HG02763 (cell line): Measurements from ENCODE around the gene PREB.
"Not testable (repeated sequence)": the region's sequence is repeated elsewhere in the genome, so short reads cannot be mapped to it uniquely, and the experiment has no call there.

ENCODE experiments used
- ATAC-seq: cut with Tn5 transposase; IDR thresholded peaks from one replicate; pipeline ENCODE4 v1.9.1; 2021; ENCODE audit warnings: mild to moderate bottlenecking, moderate library complexity; ENCODE audit not compliant: unreplicated experiment

Gene PREB

GRCh38 chr2:27133905-27134780 is at the start of gene PREB:
Gene PREB, minus strand, starts transcription at chr2:27134636. Its CDS starts 215 bp downstream, at chr2:27134421.
- peak; percentile 83 for ATAC-seq

- ATAC-seq, result no peak
Measured at GRCh38 chr2:27184115-27184514, 49.7 kb upstream of the PREB start.

- no peak for ATAC-seq
Measured at GRCh38 chr2:27182346-27182745, 47.9 kb upstream of the PREB start.

- ATAC-seq, result no peak
Measured at GRCh38 chr2:27179344-27180000, 45.0 kb upstream of the PREB start.

GRCh38 chr2:27178469-27178868 is 44.0 kb upstream of the PREB start:
- ATAC-seq, result no peak

GRCh38 chr2:27177441-27178351 is 43.3 kb upstream of the PREB start:
- no peak for ATAC-seq

- not testable (repeated sequence) for ATAC-seq
Measured at GRCh38 chr2:27175781-27176180, 41.3 kb upstream of the PREB start.

- ATAC-seq, result no peak
Measured at GRCh38 chr2:27175330-27175729, 40.9 kb upstream of the PREB start.

GRCh38 chr2:27174638-27175037 is 40.2 kb upstream of the PREB start:
- ATAC-seq, result no peak

- ATAC-seq, result no peak
Measured at GRCh38 chr2:27171351-27171848, 37.0 kb upstream of the PREB start.

GRCh38 chr2:27170581-27171337 is 36.3 kb upstream of the PREB start:
- no peak for ATAC-seq

- no peak for ATAC-seq
Measured at GRCh38 chr2:27164960-27165763, 30.7 kb upstream of the PREB start.

- ATAC-seq, result no peak
Measured at GRCh38 chr2:27162151-27163121, 28.0 kb upstream of the PREB start.

GRCh38 chr2:27160191-27160590 is 25.8 kb upstream of the PREB start:
- no peak for ATAC-seq

- ATAC-seq, result no peak
Measured at GRCh38 chr2:27159271-27159670, 24.8 kb upstream of the PREB start.

- ATAC-seq, result no peak
Measured at GRCh38 chr2:27158468-27158867, 24.0 kb upstream of the PREB start.

GRCh38 chr2:27155069-27155520 is 20.7 kb upstream of the PREB start:
- no peak for ATAC-seq

- no peak for ATAC-seq
Measured at GRCh38 chr2:27154488-27154887, 20.1 kb upstream of the PREB start.
